ENCODE results near the gene MRPS25. TPM values are rescaled to one million over a fixed set of nuclear protein-coding genes. Genes with fewer than 3 reads are reported as not detected.

MRPS25 gene
- total RNA-seq: 31.4 and 33.6 TPM in 2 replicates

GRCh38 chr3:15064835-15065549 lies at the start of gene MRPS25:
Gene MRPS25 (minus strand): TSS chr3:15065315. CDS start chr3:15065194, 121 bp downstream.

GRCh38 chr3:15098503-15099363 lies 33.6 kb upstream of the MRPS25 start, which contains the start of gene RBSN:
Gene RBSN (minus strand): TSS chr3:15099148. CDS start chr3:15096120, 3,028 bp downstream.

Other genes with a start within 250 kb of the MRPS25 start
- gene FGD5, start 246.4 kb downstream of the MRPS25 start, total RNA-seq: under 0.01 and 0.30 TPM in 2 replicates
- gene NR2C2, start 117.7 kb downstream of the MRPS25 start, total RNA-seq: 11.7 and 14.5 TPM in 2 replicates
- 15.5 and 16.1 TPM in 2 replicates for gene RBSN, start 33.8 kb upstream of the MRPS25 start, total RNA-seq
- gene CAPN7, start 140.9 kb upstream of the MRPS25 start, total RNA-seq: 8.6 and 16.6 TPM in 2 replicates

All from bronchus fibroblast of lung (primary cell).